Spleen (tissue), 11 donors: Measurements from ENCODE around the gene RHBDL1. TPM values are rescaled to one million over a fixed set of nuclear protein-coding genes. Genes with fewer than 3 reads are reported as not detected.

Experiments
- DNase-seq: peaks from one replicate; pipeline ENCODE4 v3.0.0-alpha.2; 2020
- H3K27ac ChIP-seq, 8 donors: fragments of 200-600 bp; sonication (generic) in 7 of 8; 1 replicate in 4 of 8; 2 replicates in 4 of 8; pipeline versions ENCODE4 v1.5.0 to v1.8.0; 2016 to 2021; ENCODE audit warnings: inconsistent platforms in 4 of 8, mild to moderate bottlenecking in 4 of 8, moderate library complexity in 1 of 8
- H3K27me3 ChIP-seq, 7 donors: fragments of 200-600 bp; sonication (generic) in 6 of 7; replicated peaks in 1 of 7; 1 replicate in 4 of 7; 2 replicates in 3 of 7; pipeline versions ENCODE4 v1.5.0 to v1.8.0; 2016 to 2021; ENCODE audit warnings: inconsistent platforms in 3 of 7, mild to moderate bottlenecking in 1 of 7
- H3K36me3 ChIP-seq, 6 donors: fragments of 200-600 bp; sonication (generic) in 5 of 6; 1 replicate in 4 of 6; 2 replicates in 2 of 6; pipeline versions ENCODE4 v1.5.0 to v1.8.0; 2016 to 2021; ENCODE audit warnings: inconsistent platforms in 2 of 6
- H3K4me1 ChIP-seq, 6 donors: fragments of 200-600 bp; sonication (generic) in 5 of 6; 1 replicate in 3 of 6; 2 replicates in 3 of 6; pipeline versions ENCODE4 v1.5.0 to v1.8.0; 2016 to 2021; ENCODE audit warnings: inconsistent platforms in 3 of 6
- H3K4me3 ChIP-seq, 8 donors: fragments of 200-600 bp; sonication (generic) in 7 of 8; 1 replicate in 4 of 8; 2 replicates in 4 of 8; pipeline versions ENCODE4 v1.5.0 to v1.8.0; 2016 to 2021; ENCODE audit warnings: inconsistent platforms in 4 of 8, mild to moderate bottlenecking in 4 of 8, moderate library complexity in 2 of 8
- H3K9me3 ChIP-seq, 8 donors: fragments of 200-600 bp; sonication (generic) in 7 of 8; 1 replicate in 4 of 8; 2 replicates in 4 of 8; pipeline versions ENCODE4 v1.5.0 to v1.8.0; 2016 to 2021; ENCODE audit warnings: inconsistent platforms in 4 of 8
- POLR2A ChIP-seq, 3 donors: fragments of 450-650 bp; IDR thresholded peaks; one replicate each; pipeline ENCODE4 v1.5.1; 2017; ENCODE audit warnings: antibody characterized with exemption in 3 of 3, mild to moderate bottlenecking in 1 of 3
- POLR2AphosphoS5 ChIP-seq, 3 donors: sonication (generic); formaldehyde crosslinking; IDR thresholded peaks; one replicate each; pipeline ENCODE4 v1.5.1; 2017; ENCODE audit warnings: antibody characterized with exemption in 3 of 3
- WGBS, 5 donors: extraction: QIAGEN DNeasy Blood & Tissue Kit in 3 of 5; methylation state at CpG; one replicate each; pipeline versions ENCODE4 v1.1.5 to v1.1.7; 2013 to 2018; 5-methylcytosine and 5-hydroxymethylcytosine counted together
- intact Hi-C: fragments of 100-400 bp; cut with DNase I; formaldehyde crosslinking; loops from one replicate; pipeline ENCODE4 v1.15.0; 2023; ENCODE audit warnings: low total_unique reads
- polyA plus RNA-seq, 3 donors: library from polyadenylated mRNA; stranded (reverse); fragments of 200-250 nt; gene quantifications; one replicate each; pipeline ENCODE4 v1.2.1, GENCODE V29; 2013
- total RNA-seq, 7 donors: library from RNA; depleted of rRNA in 3 of 7; stranded (reverse); fragments of >200 nt in 3 of 7; fragmentation: NEBNext Ultra II Directional in 4 of 7; extraction: Animal tissue kit (Norgen Biotek cat#: 25700) in 4 of 7; gene quantifications; one replicate each; pipeline versions ENCODE4 v1.1.0 to v1.2.1, GENCODE V29; 2016 to 2021
- TF ChIP-seq, protein P1 (sequence below), 11 experiments: fragments of 200-600 bp in 7 of 11; fragments of 450-650 bp in 4 of 11; sonication (generic) in 4 of 11; IDR thresholded peaks in 8 of 11; conservative IDR thresholded peaks in 3 of 11; 1 replicate in 7 of 11; 2 replicates in 4 of 11; pipeline versions ENCODE4 v1.4.0 to v1.8.0; 2016 to 2021; ENCODE audit warnings: antibody characterized with exemption in 11 of 11, inconsistent platforms in 4 of 11, mild to moderate bottlenecking in 1 of 11
- donor health status: healthy with polysubstance abuse.
- donor health status: DM: no; HTN: no; CAD: no; lungs with moderate emphysema.
- donor health status: DM: no; HTN: no; CAD: no.
- donor health status: Bipolar disorder and iron deficiency.
- donor health status: healthy.
- donor health status: DM: no; HTN: no; CAD: no.
- donor health status: DM: yes; HTN: yes; CAD: no.

Gene RHBDL1
- total and polyA plus RNA-seq, 10 donors: 0.37 to 2.0 (median 0.65) TPM

DNA sequence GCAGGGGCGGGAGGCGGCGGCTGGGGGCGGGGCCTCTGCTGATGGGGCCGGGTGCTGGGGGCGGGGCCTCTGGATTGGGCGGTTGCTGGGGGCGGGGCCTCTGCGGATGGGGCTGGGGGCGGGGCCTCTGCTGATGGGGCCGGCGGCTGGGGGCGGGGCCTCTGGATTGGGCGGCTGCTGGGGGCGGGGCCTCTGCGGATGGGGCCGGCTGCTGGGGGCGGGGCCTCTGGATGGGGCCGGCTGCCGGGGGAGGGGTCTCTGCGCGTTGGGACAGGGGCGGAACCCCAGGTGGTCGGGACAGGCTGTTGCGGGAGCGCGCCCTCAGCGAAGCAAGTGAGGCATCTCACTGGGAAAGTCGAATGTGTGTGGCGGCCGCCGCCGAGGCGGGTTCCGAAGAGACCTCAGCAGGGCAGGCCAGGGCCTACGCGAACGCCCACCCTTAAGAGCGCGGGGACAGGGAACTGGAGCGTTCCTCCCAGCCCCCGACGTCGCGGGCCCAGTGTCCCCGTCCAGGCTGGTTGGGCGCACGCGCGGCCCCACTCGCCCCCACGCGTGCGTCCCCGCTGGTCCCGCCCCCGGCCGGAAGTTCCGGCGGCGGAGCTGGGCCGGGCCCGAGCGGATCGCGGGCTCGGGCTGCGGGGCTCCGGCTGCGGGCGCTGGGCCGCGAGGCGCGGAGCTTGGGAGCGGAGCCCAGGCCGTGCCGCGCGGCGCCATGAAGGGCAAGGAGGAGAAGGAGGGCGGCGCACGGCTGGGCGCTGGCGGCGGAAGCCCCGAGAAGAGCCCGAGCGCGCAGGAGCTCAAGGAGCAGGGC, 4.5 kb downstream of the RHBDL1 start, which contains the start of gene STUB1:
STUB1 (plus strand) TSS at position 597 of the 811 bp plus-strand sequence; CDS start at position 713, 116 bp downstream.
- peaks cover 0 to 31% (median 15%) of the 10 kb centered on the region in 7 donors for H3K27me3 ChIP-seq
- no peaks in the 10 kb centered on the region for H3K9me3 ChIP-seq
- H3K27ac ChIP-seq: peak within 1 kb of the TSS; percentile 64 to 97 (median 92)
- peak; percentile 79 to 87 (median 80) for TF ChIP-seq POLR2AphosphoS5 (IDR thresholded peaks at IDR 0.05)
- TF ChIP-seq, protein P1, sequence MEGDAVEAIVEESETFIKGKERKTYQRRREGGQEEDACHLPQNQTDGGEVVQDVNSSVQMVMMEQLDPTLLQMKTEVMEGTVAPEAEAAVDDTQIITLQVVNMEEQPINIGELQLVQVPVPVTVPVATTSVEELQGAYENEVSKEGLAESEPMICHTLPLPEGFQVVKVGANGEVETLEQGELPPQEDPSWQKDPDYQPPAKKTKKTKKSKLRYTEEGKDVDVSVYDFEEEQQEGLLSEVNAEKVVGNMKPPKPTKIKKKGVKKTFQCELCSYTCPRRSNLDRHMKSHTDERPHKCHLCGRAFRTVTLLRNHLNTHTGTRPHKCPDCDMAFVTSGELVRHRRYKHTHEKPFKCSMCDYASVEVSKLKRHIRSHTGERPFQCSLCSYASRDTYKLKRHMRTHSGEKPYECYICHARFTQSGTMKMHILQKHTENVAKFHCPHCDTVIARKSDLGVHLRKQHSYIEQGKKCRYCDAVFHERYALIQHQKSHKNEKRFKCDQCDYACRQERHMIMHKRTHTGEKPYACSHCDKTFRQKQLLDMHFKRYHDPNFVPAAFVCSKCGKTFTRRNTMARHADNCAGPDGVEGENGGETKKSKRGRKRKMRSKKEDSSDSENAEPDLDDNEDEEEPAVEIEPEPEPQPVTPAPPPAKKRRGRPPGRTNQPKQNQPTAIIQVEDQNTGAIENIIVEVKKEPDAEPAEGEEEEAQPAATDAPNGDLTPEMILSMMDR (IDR thresholded peaks at IDR 0.05 in 8 of 11, conservative IDR thresholded peaks at IDR 0.05 in 3 of 11): no peak
- TF ChIP-seq POLR2A (IDR thresholded peaks at IDR 0.05): peak in 2 of 3 donors; percentile 24 to 40
- peaks cover 0 to 24% (median 17%) of the 10 kb centered on the region in 6 donors for H3K36me3 ChIP-seq
- peaks cover 34 to 83% (median 69%) of the 10 kb centered on the region in 6 donors for H3K4me1 ChIP-seq
- peak within 1 kb of the TSS; percentile 65 to 93 (median 76) for H3K4me3 ChIP-seq
- intact Hi-C loops: no loop called here
- WGBS, 5 donors: 0 to 2% (median 2%) methylated on average over 29 to 91 of the region's 91 CpGs
- DNase-seq: peak; percentile 96

DNA sequence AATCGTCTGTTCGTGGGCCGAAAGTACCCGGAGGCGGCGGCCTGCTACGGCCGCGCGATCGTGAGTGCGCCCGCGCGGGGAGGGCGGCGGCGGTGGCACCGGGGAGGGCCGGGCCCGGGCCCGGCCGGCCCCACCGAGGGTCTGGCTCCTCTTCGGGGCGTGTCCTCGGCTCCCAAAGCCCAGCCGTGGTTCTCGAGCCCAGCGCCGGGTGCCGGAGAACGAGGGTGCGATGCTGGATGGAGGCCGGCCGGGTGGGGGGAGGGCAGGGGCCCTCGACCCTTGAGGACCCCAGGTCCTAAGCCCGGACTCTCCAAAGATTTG, 5.1 kb downstream of the RHBDL1 start:
- TF ChIP-seq, protein P1 (IDR thresholded peaks at IDR 0.05 in 8 of 11, conservative IDR thresholded peaks at IDR 0.05 in 3 of 11): no peak
- TF ChIP-seq POLR2AphosphoS5 (IDR thresholded peaks at IDR 0.05): no peak
- TF ChIP-seq POLR2A (IDR thresholded peaks at IDR 0.05): no peak
- intact Hi-C loops: no loop called here
- DNase-seq: no peak
- no peaks in the 10 kb centered on the region for H3K9me3 ChIP-seq
- peaks cover 0 to 30% (median 17%) of the 10 kb centered on the region in 6 donors for H3K36me3 ChIP-seq
- H3K4me3 ChIP-seq: peak overlapping the region; percentile 65 to 93 (median 76)
- WGBS, 5 donors: 0 to 1% (median 0%) methylated on average over 5 to 38 of the region's 38 CpGs
- H3K4me1 ChIP-seq: peaks cover 34 to 83% (median 69%) of the 10 kb centered on the region in 6 donors
- H3K27me3 ChIP-seq: peaks cover 0 to 26% (median 10%) of the 10 kb centered on the region in 7 donors
- peak overlapping the region; percentile 64 to 97 (median 92) for H3K27ac ChIP-seq

DNA sequence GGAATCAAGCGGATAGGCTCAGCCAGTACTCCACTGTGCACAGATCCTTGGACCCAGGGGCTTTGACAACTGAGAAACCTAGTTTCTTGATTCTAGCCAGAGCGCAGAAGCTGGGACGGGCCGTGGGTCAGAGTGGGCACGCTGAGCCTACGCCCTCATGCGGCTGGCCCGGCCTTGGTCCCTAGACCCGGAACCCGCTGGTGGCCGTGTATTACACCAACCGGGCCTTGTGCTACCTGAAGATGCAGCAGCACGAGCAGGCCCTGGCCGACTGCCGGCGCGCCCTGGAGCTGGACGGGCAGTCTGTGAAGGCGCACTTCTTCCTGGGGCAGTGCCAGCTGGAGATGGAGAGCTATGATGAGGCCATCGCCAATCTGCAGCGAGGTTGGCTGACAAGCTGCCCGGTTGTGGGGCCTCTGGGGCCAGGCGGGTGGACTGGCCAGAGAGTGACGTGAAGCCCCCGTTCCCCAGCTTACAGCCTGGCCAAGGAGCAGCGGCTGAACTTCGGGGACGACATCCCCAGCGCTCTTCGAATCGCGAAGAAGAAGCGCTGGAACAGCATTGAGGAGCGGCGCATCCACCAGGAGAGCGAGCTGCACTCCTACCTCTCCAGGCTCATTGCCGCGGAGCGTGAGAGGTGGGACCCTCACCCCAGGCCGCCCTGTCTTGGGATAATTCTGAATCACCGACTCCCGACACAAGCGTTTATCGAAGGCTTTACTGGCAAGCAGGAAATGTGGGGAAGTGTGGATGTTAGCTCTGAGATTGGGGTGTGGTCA, 5.7 kb downstream of the RHBDL1 start:
- peaks cover 0 to 35% (median 19%) of the 10 kb centered on the region in 6 donors for H3K36me3 ChIP-seq
- 47 to 90% (median 52%) methylated on average over 26 to 44 of the region's 44 CpGs for WGBS, 5 donors
- intact Hi-C loops: no loop called here
- TF ChIP-seq, protein P1 (IDR thresholded peaks at IDR 0.05 in 8 of 11, conservative IDR thresholded peaks at IDR 0.05 in 3 of 11): no peak
- TF ChIP-seq POLR2AphosphoS5 (IDR thresholded peaks at IDR 0.05): peak in 2 of 3 donors; percentile 31 to 66
- H3K27ac ChIP-seq: peak overlapping the region; percentile 64 to 97 (median 92)
- H3K4me3 ChIP-seq: peak overlapping the region; percentile 65 to 93 (median 76)
- peaks cover 0 to 20% (median 10%) of the 10 kb centered on the region in 7 donors for H3K27me3 ChIP-seq
- H3K4me1 ChIP-seq: peaks cover 30 to 83% (median 70%) of the 10 kb centered on the region in 6 donors
- no peaks in the 10 kb centered on the region for H3K9me3 ChIP-seq
- DNase-seq: peak; percentile 82
